Sigmoid colon (tissue), 7 donors: ENCODE data around the gene NDUFV2. TPM values are rescaled to one million over a fixed set of nuclear protein-coding genes. Genes with fewer than 3 reads are reported as not detected.

ENCODE experiments used
- DNase-seq: peaks from one replicate; pipeline ENCODE4 v3.0.0-alpha.2; 2019
- H3K27ac ChIP-seq, 4 donors: fragments of 200-600 bp; sonication (generic); one replicate each; pipeline ENCODE4 v1.5.1; 2016 to 2019; ENCODE audit warnings: mild to moderate bottlenecking in 1 of 4
- H3K27me3 ChIP-seq, 3 donors: fragments of 200-600 bp; sonication (generic); one replicate each; pipeline ENCODE4 v1.5.1; 2019; ENCODE audit warnings: mild to moderate bottlenecking in 1 of 3
- H3K36me3 ChIP-seq, 4 donors: fragments of 200-600 bp; sonication (generic); one replicate each; pipeline ENCODE4 v1.5.1; 2016 to 2019
- H3K4me1 ChIP-seq, 4 donors: fragments of 200-600 bp; sonication (generic); one replicate each; pipeline ENCODE4 v1.5.1; 2017 to 2019
- H3K4me3 ChIP-seq, 4 donors: fragments of 200-600 bp; sonication (generic); one replicate each; pipeline ENCODE4 v1.5.1; 2017 to 2019; ENCODE audit warnings: mild to moderate bottlenecking in 2 of 4, moderate library complexity in 1 of 4
- H3K9me3 ChIP-seq, 4 donors: fragments of 200-600 bp in 3 of 4; sonication (generic) in 3 of 4; one replicate each; pipeline versions ENCODE4 v1.5.1 to v1.6.1; 2013 to 2019
- EP300 ChIP-seq, 4 donors: sonication (generic); formaldehyde crosslinking; IDR thresholded peaks; one replicate each; pipeline ENCODE4 v1.6.1; 2017; ENCODE audit warnings: antibody characterized with exemption in 4 of 4
- POLR2A ChIP-seq, 2 donors: fragments of 450-650 bp; IDR thresholded peaks; one replicate each; pipeline ENCODE4 v1.6.1; 2016; ENCODE audit warnings: antibody characterized with exemption in 2 of 2, mild to moderate bottlenecking in 2 of 2, moderate library complexity in 2 of 2
- POLR2AphosphoS5 ChIP-seq, 4 donors: sonication (generic); formaldehyde crosslinking; IDR thresholded peaks; one replicate each; pipeline ENCODE4 v1.6.1; 2017; ENCODE audit warnings: antibody characterized with exemption in 4 of 4
- WGBS, 2 donors: extraction: QIAGEN DNeasy Blood & Tissue Kit; methylation state at CpG; one replicate each; pipeline ENCODE4 v1.1.7; 2013; 5-methylcytosine and 5-hydroxymethylcytosine counted together
- intact Hi-C: fragments of 100-400 bp; cut with DNase I; formaldehyde crosslinking; loops from one replicate; pipeline ENCODE4 v1.15.1; 2023
- polyA plus RNA-seq, 3 donors: library from polyadenylated mRNA; stranded (reverse); fragments of 200-250 nt; gene quantifications; one replicate each; pipeline ENCODE4 v1.2.3, GENCODE V29; 2013
- total RNA-seq, 4 donors: library from RNA; depleted of rRNA; stranded (reverse); fragments of >200 nt; gene quantifications; one replicate each; pipeline ENCODE4 v1.1.0, GENCODE V29; 2016
- TF ChIP-seq, protein P1 (sequence below), 4 experiments: fragments of 450-650 bp in 3 of 4; fragments of 200-600 bp in 1 of 4; IDR thresholded peaks; one replicate each; pipeline ENCODE4 v1.5.1; 2016 to 2019; ENCODE audit warnings: antibody characterized with exemption in 4 of 4, mild to moderate bottlenecking in 3 of 4, moderate library complexity in 2 of 4
- donor health status: healthy with polysubstance abuse.
- donor health status: Bipolar disorder and iron deficiency.
- donor health status: healthy.

Gene NDUFV2
- total and polyA plus RNA-seq, 7 donors = 81.3 to 339 (median 131) TPM

DNA sequence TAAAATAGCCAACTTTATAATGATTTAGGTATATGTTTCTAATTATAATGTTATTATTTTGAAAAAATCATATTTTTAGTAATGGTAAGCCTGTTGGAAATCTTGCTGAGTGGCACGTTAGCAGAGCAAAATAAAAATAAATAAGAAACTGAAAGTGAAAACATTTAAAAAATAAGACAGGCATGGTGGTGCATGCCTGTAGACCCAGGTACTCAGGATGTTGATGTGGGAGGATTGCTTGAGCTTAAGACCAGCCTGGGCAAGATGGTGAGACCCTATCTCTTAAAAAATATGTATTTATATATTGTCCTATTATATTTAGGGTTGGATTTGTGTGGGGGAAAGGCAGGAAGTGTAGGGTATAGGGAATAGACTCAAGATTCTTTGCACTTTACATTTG lies 18.3 kb downstream of the NDUFV2 start:
- Histone ChIP-seq H3K27ac (peak overlapping the region in 3 of 4 donors; percentile 91 to 96 (median 95)), H3K27me3 (no peaks in the 10 kb centered on the region), H3K4me1 (peaks cover 0 to 76% (median 48%) of the 10 kb centered on the region in 4 donors), H3K9me3 (no peaks in the 10 kb centered on the region), H3K36me3 (peaks cover 0 to 35% (median 9%) of the 10 kb centered on the region in 4 donors), H3K4me3 (no peak overlapping the region)
- intact Hi-C loops = no loop called here
- 9 to 11% methylated on average over 1 of the region's 1 CpG for WGBS, 2 donors
- no peak for DNase-seq
- TF ChIP-seq POLR2AphosphoS5 (IDR thresholded peaks at IDR 0.05) (no peak), POLR2A (IDR thresholded peaks at IDR 0.05) (no peak), EP300 (IDR thresholded peaks at IDR 0.05) (no peak)
- TF ChIP-seq, protein P1, sequence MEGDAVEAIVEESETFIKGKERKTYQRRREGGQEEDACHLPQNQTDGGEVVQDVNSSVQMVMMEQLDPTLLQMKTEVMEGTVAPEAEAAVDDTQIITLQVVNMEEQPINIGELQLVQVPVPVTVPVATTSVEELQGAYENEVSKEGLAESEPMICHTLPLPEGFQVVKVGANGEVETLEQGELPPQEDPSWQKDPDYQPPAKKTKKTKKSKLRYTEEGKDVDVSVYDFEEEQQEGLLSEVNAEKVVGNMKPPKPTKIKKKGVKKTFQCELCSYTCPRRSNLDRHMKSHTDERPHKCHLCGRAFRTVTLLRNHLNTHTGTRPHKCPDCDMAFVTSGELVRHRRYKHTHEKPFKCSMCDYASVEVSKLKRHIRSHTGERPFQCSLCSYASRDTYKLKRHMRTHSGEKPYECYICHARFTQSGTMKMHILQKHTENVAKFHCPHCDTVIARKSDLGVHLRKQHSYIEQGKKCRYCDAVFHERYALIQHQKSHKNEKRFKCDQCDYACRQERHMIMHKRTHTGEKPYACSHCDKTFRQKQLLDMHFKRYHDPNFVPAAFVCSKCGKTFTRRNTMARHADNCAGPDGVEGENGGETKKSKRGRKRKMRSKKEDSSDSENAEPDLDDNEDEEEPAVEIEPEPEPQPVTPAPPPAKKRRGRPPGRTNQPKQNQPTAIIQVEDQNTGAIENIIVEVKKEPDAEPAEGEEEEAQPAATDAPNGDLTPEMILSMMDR (IDR thresholded peaks at IDR 0.05) = no peak

DNA sequence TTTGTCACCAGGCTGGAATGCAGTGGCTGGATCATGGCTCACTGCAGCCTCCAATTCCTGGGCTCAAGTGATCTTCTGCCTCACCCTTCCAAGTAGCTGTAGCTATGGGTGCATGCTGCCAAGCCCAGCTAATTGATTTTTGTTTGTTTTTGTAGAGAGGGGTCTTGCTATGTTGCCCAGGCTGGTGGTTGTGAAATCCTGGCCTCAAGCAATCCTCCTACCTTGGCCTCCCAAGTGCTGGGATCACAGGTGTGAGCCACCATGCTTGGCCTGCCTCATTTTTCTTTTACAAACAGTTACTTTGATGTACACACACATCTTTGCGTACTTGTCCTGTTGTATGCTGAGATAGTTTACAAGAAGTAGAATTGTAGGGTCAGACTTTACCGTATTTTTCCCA lies 21.0 kb downstream of the NDUFV2 start:
- Histone ChIP-seq H3K27ac (peak overlapping the region in 1 of 4 donors; percentile 31), H3K27me3 (no peaks in the 10 kb centered on the region), H3K9me3 (no peaks in the 10 kb centered on the region), H3K4me3 (no peak overlapping the region), H3K4me1 (peaks cover 0 to 55% (median 27%) of the 10 kb centered on the region in 4 donors), H3K36me3 (peaks cover 8 to 62% (median 22%) of the 10 kb centered on the region in 4 donors)
- intact Hi-C loops = no loop called here
- TF ChIP-seq POLR2A (IDR thresholded peaks at IDR 0.05) (no peak), POLR2AphosphoS5 (IDR thresholded peaks at IDR 0.05) (no peak), EP300 (IDR thresholded peaks at IDR 0.05) (no peak)
- TF ChIP-seq, protein P1 (IDR thresholded peaks at IDR 0.05) = no peak
- WGBS, 2 donors = 94 to 96% methylated on average over 2 of the region's 2 CpGs
- no peak for DNase-seq

DNA sequence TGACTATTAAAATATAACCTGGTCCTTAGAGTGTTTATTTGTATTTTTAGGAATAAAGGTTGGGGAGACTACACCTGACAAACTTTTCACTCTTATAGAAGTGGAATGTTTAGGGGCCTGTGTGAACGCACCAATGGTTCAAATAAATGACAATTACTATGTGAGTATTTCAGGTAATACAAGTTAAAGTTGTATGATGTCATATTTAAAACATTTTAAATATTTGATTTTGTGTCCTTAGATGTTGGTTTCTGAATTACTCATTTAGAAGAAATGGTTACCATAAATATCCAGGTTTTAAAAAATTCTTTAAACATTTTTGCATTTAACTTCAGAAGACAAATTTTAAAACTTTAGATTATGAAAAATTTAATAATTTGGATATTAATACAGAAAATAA lies 22.3 kb downstream of the NDUFV2 start:
- 91 to 92% methylated on average over 1 of the region's 1 CpG for WGBS, 2 donors

DNA sequence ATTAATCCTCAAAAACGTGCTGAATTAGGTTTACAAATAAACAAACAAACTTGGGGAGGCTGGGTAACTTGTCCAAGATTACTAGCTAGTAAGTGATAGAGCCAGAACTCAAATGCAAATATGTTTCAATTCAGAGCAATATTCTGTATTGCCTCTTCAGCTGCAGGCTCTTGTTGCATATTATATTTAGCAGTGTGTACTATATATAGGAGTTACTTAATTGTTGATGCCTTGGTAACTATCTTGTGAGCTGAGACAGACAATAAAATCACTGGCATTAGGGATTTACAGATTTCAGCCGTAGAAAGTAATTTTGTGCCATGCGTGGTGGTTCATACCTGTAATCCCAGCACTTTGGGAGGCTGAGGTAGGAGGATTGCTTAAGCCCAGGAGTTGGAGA lies 23.8 kb downstream of the NDUFV2 start:
- H3K27ac ChIP-seq = peak overlapping the region in 2 of 4 donors; percentile 14 to 39

More for the DNA sequence above, 22.3 kb downstream of the NDUFV2 start:
- H3K27ac ChIP-seq = no peak overlapping the region
- DNase-seq = no peak
- H3K4me3 ChIP-seq = no peak overlapping the region
- no peak for TF ChIP-seq POLR2AphosphoS5 (IDR thresholded peaks at IDR 0.05)
- TF ChIP-seq EP300 (IDR thresholded peaks at IDR 0.05) = no peak
- no peak for TF ChIP-seq POLR2A (IDR thresholded peaks at IDR 0.05)
- TF ChIP-seq, protein P1 (IDR thresholded peaks at IDR 0.05) = no peak
- peaks cover 0 to 42% (median 19%) of the 10 kb centered on the region in 4 donors for H3K4me1 ChIP-seq
- no peaks in the 10 kb centered on the region for H3K27me3 ChIP-seq
- intact Hi-C loops = no loop called here
- H3K36me3 ChIP-seq = peaks cover 8 to 70% (median 31%) of the 10 kb centered on the region in 4 donors
- H3K9me3 ChIP-seq = no peaks in the 10 kb centered on the region

More for the DNA sequence above, 23.8 kb downstream of the NDUFV2 start:
- DNase-seq = no peak
- Histone ChIP-seq H3K27me3 (no peaks in the 10 kb centered on the region), H3K4me3 (no peak overlapping the region), H3K9me3 (no peaks in the 10 kb centered on the region), H3K4me1 (peaks cover 0 to 27% (median 13%) of the 10 kb centered on the region in 4 donors), H3K36me3 (peaks cover 8 to 85% (median 31%) of the 10 kb centered on the region in 4 donors)
- 75 to 83% methylated on average over 3 of the region's 3 CpGs for WGBS, 2 donors
- intact Hi-C loops = no loop called here
- no peak for TF ChIP-seq EP300 (IDR thresholded peaks at IDR 0.05)
- TF ChIP-seq, protein P1 (IDR thresholded peaks at IDR 0.05) = no peak
- no peak for TF ChIP-seq POLR2A (IDR thresholded peaks at IDR 0.05)
- no peak for TF ChIP-seq POLR2AphosphoS5 (IDR thresholded peaks at IDR 0.05)
